GM13977 (cell line): Measurements from ENCODE around the gene DPYSL5.

Experiments
- DNase-seq: peaks from one replicate; pipeline ENCODE4 v3.0.0; 2012; ENCODE audit warnings: low spot score
- in situ Hi-C: fragments of 300-500 bp; cut with MboI; formaldehyde crosslinking; loops from one replicate; pipeline ENCODE4 v1.12.0; 2022; ENCODE audit warnings: low sequenced_read_pairs, low pct_unique_long_range_greater_than_20kb, mixed read lengths, inconsistent platforms; ENCODE audit not compliant: unreplicated experiment
- TF ChIP-seq, protein P1 (sequence below): IDR thresholded peaks from 2 replicates; pipeline ENCODE4 v1.5.1; 2012; ENCODE audit warnings: mild to moderate bottlenecking, control low read depth; ENCODE audit not compliant: insufficient read depth; ENCODE audit errors: extremely low read depth, missing control alignments

The DPYSL5 gene

GRCh38 chr2:26982102-26982742 lies 134.3 kb downstream of the DPYSL5 start:
- peak; percentile 41 for DNase-seq
- TF ChIP-seq, protein P1, sequence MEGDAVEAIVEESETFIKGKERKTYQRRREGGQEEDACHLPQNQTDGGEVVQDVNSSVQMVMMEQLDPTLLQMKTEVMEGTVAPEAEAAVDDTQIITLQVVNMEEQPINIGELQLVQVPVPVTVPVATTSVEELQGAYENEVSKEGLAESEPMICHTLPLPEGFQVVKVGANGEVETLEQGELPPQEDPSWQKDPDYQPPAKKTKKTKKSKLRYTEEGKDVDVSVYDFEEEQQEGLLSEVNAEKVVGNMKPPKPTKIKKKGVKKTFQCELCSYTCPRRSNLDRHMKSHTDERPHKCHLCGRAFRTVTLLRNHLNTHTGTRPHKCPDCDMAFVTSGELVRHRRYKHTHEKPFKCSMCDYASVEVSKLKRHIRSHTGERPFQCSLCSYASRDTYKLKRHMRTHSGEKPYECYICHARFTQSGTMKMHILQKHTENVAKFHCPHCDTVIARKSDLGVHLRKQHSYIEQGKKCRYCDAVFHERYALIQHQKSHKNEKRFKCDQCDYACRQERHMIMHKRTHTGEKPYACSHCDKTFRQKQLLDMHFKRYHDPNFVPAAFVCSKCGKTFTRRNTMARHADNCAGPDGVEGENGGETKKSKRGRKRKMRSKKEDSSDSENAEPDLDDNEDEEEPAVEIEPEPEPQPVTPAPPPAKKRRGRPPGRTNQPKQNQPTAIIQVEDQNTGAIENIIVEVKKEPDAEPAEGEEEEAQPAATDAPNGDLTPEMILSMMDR = peak; percentile 24
- in situ Hi-C loops = no loop called here

GRCh38 chr2:26983746-26984145 lies 135.8 kb downstream of the DPYSL5 start:
- DNase-seq = no peak
- in situ Hi-C loops = no loop called here
- TF ChIP-seq, protein P1 = no peak

- in situ Hi-C loops = no loop called here
- TF ChIP-seq, protein P1 = no peak
- no peak for DNase-seq
These were observed 137.9 kb downstream of the DPYSL5 start for GRCh38 chr2:26985807-26986206.

DNA sequence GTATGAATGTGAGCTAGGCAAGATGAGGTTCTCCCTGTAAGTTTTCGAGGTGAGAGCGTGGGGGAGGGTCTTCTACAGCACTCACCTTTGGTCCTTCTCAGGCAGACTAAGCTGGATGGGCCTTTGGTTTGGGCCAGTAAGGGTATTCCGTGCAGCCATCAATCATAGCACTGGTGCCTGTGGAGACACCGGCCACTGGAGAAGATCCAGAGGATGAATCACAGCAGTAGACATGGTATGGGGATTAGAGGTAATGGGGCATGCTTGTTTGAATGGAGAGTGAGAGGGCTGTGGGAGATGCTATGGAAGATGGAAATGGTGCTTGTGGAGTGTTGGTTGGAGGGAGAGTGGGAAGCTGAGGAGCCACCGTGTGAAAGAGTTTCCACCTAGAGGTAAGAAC lies 138.6 kb downstream of the DPYSL5 start:
- in situ Hi-C loops = no loop called here

GRCh38 chr2:26988058-26988860 lies 140.3 kb downstream of the DPYSL5 start:
- TF ChIP-seq, protein P1 = no peak
- in situ Hi-C loops = no loop called here
- no peak for DNase-seq

More for the DNA sequence above, 138.6 kb downstream of the DPYSL5 start:
- DNase-seq = no peak
- TF ChIP-seq, protein P1 = no peak

- DNase-seq = no peak
- in situ Hi-C loops = no loop called here
- TF ChIP-seq, protein P1 = no peak
These were observed 141.2 kb downstream of the DPYSL5 start for GRCh38 chr2:26989156-26989555.
